SK-N-SH treated with all-trans-retinoic acid at 6 μM for 48 hours (cell line): Measurements from ENCODE around the gene SAMD13.

Experiments
- ATAC-seq: fragments of 200-7000 bp; cut with Tn5 transposase; 3 replicates; pipeline ENCODE4 v1.9.1; 2020; ENCODE audit warnings: mild to moderate bottlenecking, moderate library complexity
- ARNTL ChIP-seq: fragments of 450-650 bp; formaldehyde crosslinking; IDR thresholded peaks from 2 replicates; pipeline ENCODE4 v1.5.0; 2020; ENCODE audit warnings: low read depth, mild to moderate bottlenecking, moderate library complexity, borderline replicate concordance
- CREB5 ChIP-seq: fragments of 250-450 bp; sonication (Bioruptor Pico); IDR thresholded peaks from 2 replicates; pipeline ENCODE4 v1.5.1; 2020; ENCODE audit warnings: low read depth, mild to moderate bottlenecking, moderate library complexity
- CSDC2 ChIP-seq: fragments of 250-450 bp; sonication (Bioruptor Pico); IDR thresholded peaks from 2 replicates; pipeline ENCODE4 v1.5.0; 2020; ENCODE audit warnings: mild to moderate bottlenecking, moderate library complexity
- GLIS3 ChIP-seq: fragments of 250-450 bp; sonication (Bioruptor Pico); IDR thresholded peaks from 2 replicates; pipeline ENCODE4 v1.5.0; 2020; ENCODE audit warnings: mild to moderate bottlenecking, moderate library complexity
- ISL1 ChIP-seq: fragments of 250-450 bp; sonication (Bioruptor Pico); IDR thresholded peaks from 2 replicates; pipeline ENCODE4 v2.1.2; 2022; ENCODE audit warnings: mild to moderate bottlenecking, moderate library complexity
- PATZ1 ChIP-seq: fragments of 250-450 bp; sonication (Bioruptor Pico); IDR thresholded peaks from 2 replicates; pipeline ENCODE4 v1.8.0; 2020; ENCODE audit warnings: mild to moderate bottlenecking, moderate library complexity, borderline replicate concordance
- POU6F1 ChIP-seq: fragments of 250-450 bp; sonication (Bioruptor Pico); IDR thresholded peaks from 2 replicates; pipeline ENCODE4 v1.8.0; 2021; ENCODE audit warnings: low read depth, mild to moderate bottlenecking, moderate library complexity, borderline replicate concordance
- PPARA ChIP-seq: fragments of 250-450 bp; sonication (Bioruptor Pico); IDR thresholded peaks from 2 replicates; pipeline ENCODE4 v1.5.0; 2020; ENCODE audit warnings: mild to moderate bottlenecking, borderline replicate concordance
- SNAI2 ChIP-seq: fragments of 250-450 bp; sonication (Bioruptor Pico); IDR thresholded peaks from 2 replicates; pipeline ENCODE4 v1.5.0; 2020; ENCODE audit warnings: mild to moderate bottlenecking, moderate library complexity
- TSHZ2 ChIP-seq: fragments of 250-450 bp; sonication (Bioruptor Pico); IDR thresholded peaks from 2 replicates; pipeline ENCODE4 v1.5.0; 2020; ENCODE audit warnings: mild to moderate bottlenecking, moderate library complexity
- ZC3H10 ChIP-seq: fragments of 250-450 bp; sonication (Bioruptor Pico); IDR thresholded peaks from 2 replicates; pipeline ENCODE4 v1.5.1; 2021; ENCODE audit warnings: mild to moderate bottlenecking, moderate library complexity
- ZNF565 ChIP-seq: fragments of 450-650 bp; formaldehyde crosslinking; conservative IDR thresholded peaks from 2 replicates; pipeline ENCODE4 v1.5.0; 2020; ENCODE audit warnings: low read depth, mild to moderate bottlenecking, moderate library complexity
- ZNF70 ChIP-seq: fragments of 450-650 bp; formaldehyde crosslinking; IDR thresholded peaks from 2 replicates; pipeline ENCODE4 v1.5.0; 2020; ENCODE audit warnings: mild to moderate bottlenecking, moderate library complexity
- ZNF8 ChIP-seq: fragments of 450-650 bp; formaldehyde crosslinking; IDR thresholded peaks from 2 replicates; pipeline ENCODE4 v1.5.0; 2020; ENCODE audit warnings: mild to moderate bottlenecking, moderate library complexity

The SAMD13 gene

GRCh38 chr1:84367219-84367618 is 65.7 kb downstream of the SAMD13 start (continued):
- TF ChIP-seq PATZ1 (CRISPR knock-in tag), result no peak
- TF ChIP-seq PPARA (CRISPR knock-in tag), result no peak
- no peak for TF ChIP-seq CSDC2
- no peak for TF ChIP-seq ZNF565 (CRISPR knock-in tag)
- TF ChIP-seq, all 23 proteins: peak for 0

GRCh38 chr1:84368441-84368840 is 66.9 kb downstream of the SAMD13 start:
- no peak for ATAC-seq
- no peak for TF ChIP-seq ZC3H10 (CRISPR knock-in tag)
- TF ChIP-seq SNAI2 (CRISPR knock-in tag), result no peak

- TF ChIP-seq CREB5 (no peak), POU6F1 (CRISPR knock-in tag) (no peak), SNAI2 (CRISPR knock-in tag) (no peak), ARNTL (CRISPR knock-in tag) (no peak), PPARA (CRISPR knock-in tag) (no peak), ZC3H10 (CRISPR knock-in tag) (no peak), GLIS3 (CRISPR knock-in tag) (no peak), PATZ1 (CRISPR knock-in tag) (no peak), ISL1 (CRISPR knock-in tag) (no peak), CSDC2 (no peak), ZNF565 (CRISPR knock-in tag) (no peak), ZNF70 (CRISPR knock-in tag) (no peak), ZNF8 (CRISPR knock-in tag) (no peak), TSHZ2 (CRISPR knock-in tag) (no peak)
- ATAC-seq, result no peak
Measured at GRCh38 chr1:84370266-84370665, 68.8 kb downstream of the SAMD13 start.

GRCh38 chr1:84370831-84371394 is 69.4 kb downstream of the SAMD13 start:
- TF ChIP-seq CSDC2 (0 out of 2 replicates have a peak, but pooled peaks have one; percentile 21), PPARA (CRISPR knock-in tag) (no peak)
- no peak for ATAC-seq

GRCh38 chr1:84373436-84374141 is 72.1 kb downstream of the SAMD13 start:
- ATAC-seq, result no peak
- TF ChIP-seq PATZ1 (CRISPR knock-in tag), result no peak
- no peak for TF ChIP-seq SNAI2 (CRISPR knock-in tag)
